ENCODE results near the gene GPC3.

The GPC3 gene

DNA sequence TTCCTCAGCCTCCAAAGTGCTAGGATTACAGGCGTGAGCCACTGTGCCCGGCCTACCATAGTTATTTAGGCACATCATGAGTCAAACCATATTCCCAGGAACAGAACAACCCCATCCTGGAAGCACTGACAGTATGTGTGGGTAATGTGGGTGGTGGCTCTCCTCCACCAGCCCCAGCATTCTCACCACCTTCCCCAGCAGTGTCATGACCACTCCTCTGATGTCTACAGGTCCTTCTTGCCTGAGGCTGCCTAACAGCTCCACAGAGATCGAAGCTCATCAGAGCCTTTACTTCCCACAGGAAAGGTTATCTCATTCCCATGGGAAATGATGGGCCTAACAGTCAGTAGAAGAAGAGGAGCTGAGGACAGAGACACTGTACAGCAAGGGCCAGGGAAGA lies 440.6 kb downstream of the GPC3 start:
- Histone ChIP-seq H3K79me2 (ENCODE audit: control insufficient read depth, insufficient read depth, low read length) (no peaks in the 10 kb centered on the region), H3K18ac (ENCODE audit: low read length) (no peak overlapping the region), H3K4me2 (ENCODE audit: low read length) (no peak overlapping the region), H3K23ac (ENCODE audit: low read length) (no peak overlapping the region), H2AK5ac (ENCODE audit: low read length) (no peak overlapping the region), H4K5ac (ENCODE audit: low read length) (no peak overlapping the region), H2BK5ac (ENCODE audit: low read length) (no peak overlapping the region), H4K8ac (ENCODE audit: low read depth, low read length) (no peak overlapping the region), H3K9ac (ENCODE audit: low read length) (no peak overlapping the region), H3K4ac (ENCODE audit: low read depth, low read length) (no peak overlapping the region), H3K4me1 (ENCODE audit: control insufficient read depth, low read depth, low read length) (no peaks in the 10 kb centered on the region), H3K27ac (ENCODE audit: low read depth, low read length) (no peak overlapping the region), H3K4me3 (ENCODE audit: low read length) (no peak overlapping the region), H3K79me1 (ENCODE audit: low read length) (no peaks in the 10 kb centered on the region), H3K56ac (ENCODE audit: low read length) (no peak overlapping the region), H2BK120ac (ENCODE audit: low read depth, low read length) (no peak overlapping the region), H3K36me3 (ENCODE audit: control insufficient read depth, insufficient read depth, low read length) (no peaks in the 10 kb centered on the region), H3K27me3 (ENCODE audit: insufficient read depth, low read length, poor library complexity) (no peaks in the 10 kb centered on the region), H2BK15ac (replicated peaks; ENCODE audit: low read depth) (no peak overlapping the region)
- no CpG with 5 or more reads among the region's 3 CpGs for WGBS (ENCODE audit: extremely low coverage, insufficient coverage, low lambda C conversion rate)
- DNase-seq, result no peak

DNA sequence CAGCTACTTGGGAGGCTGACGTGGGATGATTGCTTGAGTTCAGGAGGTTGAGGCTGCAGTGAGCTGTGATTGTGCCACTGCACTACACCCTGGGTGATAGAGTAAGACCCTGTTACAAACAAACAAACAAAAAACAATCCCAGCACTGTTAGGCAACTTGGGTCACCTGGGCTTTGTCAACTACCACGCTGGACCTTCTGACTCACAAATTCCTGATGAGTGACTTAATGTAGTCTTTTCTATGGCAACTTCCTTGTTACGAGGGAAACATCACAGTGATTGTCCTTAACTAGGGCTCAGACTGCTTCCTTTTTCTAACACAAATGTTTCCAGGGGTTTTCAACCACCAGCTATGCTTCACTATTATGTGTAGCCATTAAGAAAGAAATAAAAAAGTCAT lies 441.3 kb downstream of the GPC3 start:
- peak; percentile 93 for DNase-seq
- H3K4me2 ChIP-seq (ENCODE audit: low read length), result no peak overlapping the region
- no peaks in the 10 kb centered on the region for H3K36me3 ChIP-seq (ENCODE audit: control insufficient read depth, insufficient read depth, low read length)
- no peak overlapping the region for H2BK120ac ChIP-seq (ENCODE audit: low read depth, low read length)
- H4K5ac ChIP-seq (ENCODE audit: low read length), result no peak overlapping the region
- H3K23ac ChIP-seq (ENCODE audit: low read length), result no peak overlapping the region
- no peak overlapping the region for H2AK5ac ChIP-seq (ENCODE audit: low read length)
- no peaks in the 10 kb centered on the region for H3K79me2 ChIP-seq (ENCODE audit: control insufficient read depth, insufficient read depth, low read length)
- H3K18ac ChIP-seq (ENCODE audit: low read length), result no peak overlapping the region
- H4K8ac ChIP-seq (ENCODE audit: low read depth, low read length), result no peak overlapping the region
- no peaks in the 10 kb centered on the region for H3K4me1 ChIP-seq (ENCODE audit: control insufficient read depth, low read depth, low read length)
- no peak overlapping the region for H3K56ac ChIP-seq (ENCODE audit: low read length)
- no CpG with 5 or more reads among the region's 3 CpGs for WGBS (ENCODE audit: extremely low coverage, insufficient coverage, low lambda C conversion rate)
- H2BK15ac ChIP-seq (replicated peaks; ENCODE audit: low read depth), result no peak overlapping the region
- H3K27me3 ChIP-seq (ENCODE audit: insufficient read depth, low read length, poor library complexity), result no peaks in the 10 kb centered on the region
- no peak overlapping the region for H2BK5ac ChIP-seq (ENCODE audit: low read length)
- H3K27ac ChIP-seq (ENCODE audit: low read depth, low read length), result no peak overlapping the region
- no peak overlapping the region for H3K4ac ChIP-seq (ENCODE audit: low read depth, low read length)
- H3K9ac ChIP-seq (ENCODE audit: low read length), result no peak overlapping the region
- H3K79me1 ChIP-seq (ENCODE audit: low read length), result no peaks in the 10 kb centered on the region
- no peak overlapping the region for H3K4me3 ChIP-seq (ENCODE audit: low read length)

GRCh38 chrX:133543654-133544053 lies 441.7 kb downstream of the GPC3 start:
- no peaks in the 10 kb centered on the region for H3K79me1 ChIP-seq (ENCODE audit: low read length)
- no peaks in the 10 kb centered on the region for H3K79me2 ChIP-seq (ENCODE audit: control insufficient read depth, insufficient read depth, low read length)
- no peak overlapping the region for H3K4me3 ChIP-seq (ENCODE audit: low read length)
- H3K18ac ChIP-seq (ENCODE audit: low read length), result no peak overlapping the region
- H4K8ac ChIP-seq (ENCODE audit: low read depth, low read length), result no peak overlapping the region
- no peak overlapping the region for H3K4me2 ChIP-seq (ENCODE audit: low read length)
- no peaks in the 10 kb centered on the region for H3K36me3 ChIP-seq (ENCODE audit: control insufficient read depth, insufficient read depth, low read length)
- no peak overlapping the region for H2AK5ac ChIP-seq (ENCODE audit: low read length)
- H3K56ac ChIP-seq (ENCODE audit: low read length), result no peak overlapping the region
- H2BK5ac ChIP-seq (ENCODE audit: low read length), result no peak overlapping the region
- no peak overlapping the region for H3K9ac ChIP-seq (ENCODE audit: low read length)
- H3K27me3 ChIP-seq (ENCODE audit: insufficient read depth, low read length, poor library complexity), result no peaks in the 10 kb centered on the region
- WGBS (ENCODE audit: extremely low coverage, insufficient coverage, low lambda C conversion rate), result no CpG with 5 or more reads among the region's 2 CpGs
- no peaks in the 10 kb centered on the region for H3K4me1 ChIP-seq (ENCODE audit: control insufficient read depth, low read depth, low read length)
- H2BK15ac ChIP-seq (replicated peaks; ENCODE audit: low read depth), result no peak overlapping the region
- no peak overlapping the region for H2BK120ac ChIP-seq (ENCODE audit: low read depth, low read length)
- DNase-seq, result no peak
- H3K4ac ChIP-seq (ENCODE audit: low read depth, low read length), result no peak overlapping the region
- H4K5ac ChIP-seq (ENCODE audit: low read length), result no peak overlapping the region
- no peak overlapping the region for H3K27ac ChIP-seq (ENCODE audit: low read depth, low read length)
- H3K23ac ChIP-seq (ENCODE audit: low read length), result no peak overlapping the region

DNA sequence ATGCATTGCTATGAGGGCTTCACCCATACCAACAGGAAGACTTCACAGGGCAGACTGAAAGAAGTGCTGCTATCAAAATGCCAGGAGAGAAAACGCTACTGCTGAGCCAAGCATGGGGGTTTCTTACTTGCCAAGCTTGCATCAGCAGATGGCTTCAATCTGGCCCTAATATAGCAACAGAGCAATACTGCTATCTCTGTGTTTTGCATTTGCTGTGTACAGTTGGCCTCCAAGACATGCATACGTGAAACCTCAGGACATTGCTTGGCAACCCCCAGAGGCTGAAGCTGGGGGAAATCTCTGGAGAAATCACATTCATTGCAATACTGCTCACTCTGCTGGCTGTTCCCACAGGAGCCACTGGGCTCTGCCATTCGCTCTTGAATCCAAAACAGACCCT lies 442.9 kb downstream of the GPC3 start:
- H3K79me1 ChIP-seq (ENCODE audit: low read length), result no peaks in the 10 kb centered on the region
- no peak overlapping the region for H3K9ac ChIP-seq (ENCODE audit: low read length)
- H3K27ac ChIP-seq (ENCODE audit: low read depth, low read length), result no peak overlapping the region
- no peak overlapping the region for H4K5ac ChIP-seq (ENCODE audit: low read length)
- H3K27me3 ChIP-seq (ENCODE audit: insufficient read depth, low read length, poor library complexity), result no peaks in the 10 kb centered on the region
- no peak overlapping the region for H2BK5ac ChIP-seq (ENCODE audit: low read length)
- H3K4ac ChIP-seq (ENCODE audit: low read depth, low read length), result no peak overlapping the region
- no peak for DNase-seq
- H3K18ac ChIP-seq (ENCODE audit: low read length), result no peak overlapping the region
- no peak overlapping the region for H4K8ac ChIP-seq (ENCODE audit: low read depth, low read length)
- no CpG with 5 or more reads among the region's 3 CpGs for WGBS (ENCODE audit: extremely low coverage, insufficient coverage, low lambda C conversion rate)
- H2AK5ac ChIP-seq (ENCODE audit: low read length), result no peak overlapping the region
- no peak overlapping the region for H3K56ac ChIP-seq (ENCODE audit: low read length)
- H3K4me2 ChIP-seq (ENCODE audit: low read length), result no peak overlapping the region
- no peak overlapping the region for H3K4me3 ChIP-seq (ENCODE audit: low read length)
- H2BK15ac ChIP-seq (replicated peaks; ENCODE audit: low read depth), result no peak overlapping the region
- H3K79me2 ChIP-seq (ENCODE audit: control insufficient read depth, insufficient read depth, low read length), result no peaks in the 10 kb centered on the region
- H3K4me1 ChIP-seq (ENCODE audit: control insufficient read depth, low read depth, low read length), result no peaks in the 10 kb centered on the region
- H2BK120ac ChIP-seq (ENCODE audit: low read depth, low read length), result no peak overlapping the region
- no peak overlapping the region for H3K23ac ChIP-seq (ENCODE audit: low read length)
- H3K36me3 ChIP-seq (ENCODE audit: control insufficient read depth, insufficient read depth, low read length), result no peaks in the 10 kb centered on the region

DNA sequence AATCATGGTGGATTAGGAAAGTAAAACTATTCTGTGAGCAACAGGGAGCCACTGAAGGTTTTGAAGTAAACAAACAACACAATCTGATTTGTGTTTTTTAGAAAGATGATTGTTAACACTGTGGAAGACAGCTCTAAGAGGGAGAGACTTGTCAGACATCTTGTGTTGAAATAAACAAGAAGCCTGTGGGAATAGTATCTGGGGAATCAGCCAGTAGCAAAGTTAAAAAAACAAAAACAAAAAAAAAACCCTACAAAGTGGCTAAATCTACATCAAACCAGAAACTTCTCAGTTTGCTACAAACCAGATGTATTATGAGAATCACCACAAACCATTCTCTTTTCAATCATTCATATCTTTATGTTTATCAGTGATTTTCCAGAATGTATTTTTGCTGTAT lies 444.4 kb downstream of the GPC3 start:
- Histone ChIP-seq H3K36me3 (ENCODE audit: control insufficient read depth, insufficient read depth, low read length) (no peaks in the 10 kb centered on the region), H3K18ac (ENCODE audit: low read length) (no peak overlapping the region), H3K27ac (ENCODE audit: low read depth, low read length) (no peak overlapping the region), H3K23ac (ENCODE audit: low read length) (no peak overlapping the region), H3K56ac (ENCODE audit: low read length) (no peak overlapping the region), H2BK120ac (ENCODE audit: low read depth, low read length) (no peak overlapping the region), H2AK5ac (ENCODE audit: low read length) (no peak overlapping the region), H3K79me2 (ENCODE audit: control insufficient read depth, insufficient read depth, low read length) (no peaks in the 10 kb centered on the region), H4K5ac (ENCODE audit: low read length) (no peak overlapping the region), H4K8ac (ENCODE audit: low read depth, low read length) (no peak overlapping the region), H3K4me3 (ENCODE audit: low read length) (no peak overlapping the region), H3K4me1 (ENCODE audit: control insufficient read depth, low read depth, low read length) (no peaks in the 10 kb centered on the region), H3K79me1 (ENCODE audit: low read length) (no peaks in the 10 kb centered on the region), H3K4ac (ENCODE audit: low read depth, low read length) (no peak overlapping the region), H2BK5ac (ENCODE audit: low read length) (no peak overlapping the region), H2BK15ac (replicated peaks; ENCODE audit: low read depth) (no peak overlapping the region), H3K4me2 (ENCODE audit: low read length) (no peak overlapping the region), H3K27me3 (ENCODE audit: insufficient read depth, low read length, poor library complexity) (no peaks in the 10 kb centered on the region), H3K9ac (ENCODE audit: low read length) (no peak overlapping the region)
- no peak for DNase-seq

DNA sequence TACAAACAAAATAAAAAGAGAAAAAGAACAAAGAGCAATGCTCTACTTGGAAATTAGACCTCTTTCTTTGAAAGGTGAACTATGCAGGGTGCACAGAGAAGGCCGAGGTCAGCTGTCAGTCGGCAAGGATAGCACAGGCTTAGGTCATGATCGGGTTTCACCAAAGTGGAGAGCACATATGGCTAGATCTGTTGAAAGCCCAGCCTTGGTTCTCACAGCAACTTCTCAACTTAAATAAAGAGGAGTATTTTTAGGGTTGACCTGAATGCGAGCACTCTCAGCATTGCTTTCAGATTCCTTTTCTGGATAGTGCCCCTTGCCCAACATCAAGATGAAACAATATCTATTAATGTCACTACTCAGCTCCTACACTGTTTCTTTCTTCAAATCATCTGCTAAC lies 447.2 kb downstream of the GPC3 start:
- Histone ChIP-seq H3K4me2 (ENCODE audit: low read length) (no peak overlapping the region), H3K4me3 (ENCODE audit: low read length) (no peak overlapping the region), H3K4ac (ENCODE audit: low read depth, low read length) (no peak overlapping the region), H3K9ac (ENCODE audit: low read length) (no peak overlapping the region), H3K79me2 (ENCODE audit: control insufficient read depth, insufficient read depth, low read length) (no peaks in the 10 kb centered on the region), H3K23ac (ENCODE audit: low read length) (no peak overlapping the region), H2BK15ac (replicated peaks; ENCODE audit: low read depth) (no peak overlapping the region), H3K27ac (ENCODE audit: low read depth, low read length) (no peak overlapping the region), H3K36me3 (ENCODE audit: control insufficient read depth, insufficient read depth, low read length) (no peaks in the 10 kb centered on the region), H4K5ac (ENCODE audit: low read length) (no peak overlapping the region), H3K79me1 (ENCODE audit: low read length) (no peaks in the 10 kb centered on the region), H2BK120ac (ENCODE audit: low read depth, low read length) (no peak overlapping the region), H3K18ac (ENCODE audit: low read length) (no peak overlapping the region), H3K27me3 (ENCODE audit: insufficient read depth, low read length, poor library complexity) (no peaks in the 10 kb centered on the region), H2AK5ac (ENCODE audit: low read length) (no peak overlapping the region), H4K8ac (ENCODE audit: low read depth, low read length) (no peak overlapping the region), H3K4me1 (ENCODE audit: control insufficient read depth, low read depth, low read length) (no peaks in the 10 kb centered on the region), H2BK5ac (ENCODE audit: low read length) (no peak overlapping the region), H3K56ac (ENCODE audit: low read length) (no peak overlapping the region)
- no peak for DNase-seq
- WGBS (ENCODE audit: extremely low coverage, insufficient coverage, low lambda C conversion rate), result no CpG with 5 or more reads among the region's 4 CpGs

All from mesendoderm (in vitro differentiated cells).